GM10266 (cell line): Measurements from ENCODE around the gene EFCAB14.
"Not testable (repeated sequence)": the region's sequence is repeated elsewhere in the genome, so short reads cannot be mapped to it uniquely, and the experiment has no call there.

Experiments
- DNase-seq: peaks from one replicate; pipeline ENCODE4 v3.0.0; 2012; ENCODE audit errors: extremely low spot score
- TF ChIP-seq, protein P1 (sequence below): IDR thresholded peaks from 2 replicates; pipeline ENCODE4 v1.5.1; 2012; ENCODE audit warnings: mild to moderate bottlenecking, low read depth; ENCODE audit not compliant: control insufficient read depth, insufficient read depth; ENCODE audit errors: missing control alignments

Gene EFCAB14

GRCh38 chr1:46742069-46742468 is 23.2 kb upstream of the EFCAB14 start:
- TF ChIP-seq, protein P1, sequence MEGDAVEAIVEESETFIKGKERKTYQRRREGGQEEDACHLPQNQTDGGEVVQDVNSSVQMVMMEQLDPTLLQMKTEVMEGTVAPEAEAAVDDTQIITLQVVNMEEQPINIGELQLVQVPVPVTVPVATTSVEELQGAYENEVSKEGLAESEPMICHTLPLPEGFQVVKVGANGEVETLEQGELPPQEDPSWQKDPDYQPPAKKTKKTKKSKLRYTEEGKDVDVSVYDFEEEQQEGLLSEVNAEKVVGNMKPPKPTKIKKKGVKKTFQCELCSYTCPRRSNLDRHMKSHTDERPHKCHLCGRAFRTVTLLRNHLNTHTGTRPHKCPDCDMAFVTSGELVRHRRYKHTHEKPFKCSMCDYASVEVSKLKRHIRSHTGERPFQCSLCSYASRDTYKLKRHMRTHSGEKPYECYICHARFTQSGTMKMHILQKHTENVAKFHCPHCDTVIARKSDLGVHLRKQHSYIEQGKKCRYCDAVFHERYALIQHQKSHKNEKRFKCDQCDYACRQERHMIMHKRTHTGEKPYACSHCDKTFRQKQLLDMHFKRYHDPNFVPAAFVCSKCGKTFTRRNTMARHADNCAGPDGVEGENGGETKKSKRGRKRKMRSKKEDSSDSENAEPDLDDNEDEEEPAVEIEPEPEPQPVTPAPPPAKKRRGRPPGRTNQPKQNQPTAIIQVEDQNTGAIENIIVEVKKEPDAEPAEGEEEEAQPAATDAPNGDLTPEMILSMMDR = no peak
- no peak for DNase-seq

- DNase-seq = peak; percentile 54
- TF ChIP-seq, protein P1 = peak; percentile 36
These were observed 16.9 kb upstream of the EFCAB14 start for GRCh38 chr1:46735708-46736324.

GRCh38 chr1:46728327-46728873 is 9.5 kb upstream of the EFCAB14 start:
- DNase-seq = not testable (repeated sequence)

GRCh38 chr1:46725736-46726108 is 6.8 kb upstream of the EFCAB14 start:
- TF ChIP-seq, protein P1 = no peak
- DNase-seq = no peak

- TF ChIP-seq, protein P1 = peak; percentile 86
- DNase-seq = peak; percentile 50
These were observed 6.2 kb upstream of the EFCAB14 start for GRCh38 chr1:46724991-46725735.

GRCh38 chr1:46723901-46724300 is 5.0 kb upstream of the EFCAB14 start:
- TF ChIP-seq, protein P1 = no peak
- no peak for DNase-seq

GRCh38 chr1:46721686-46722205 is 2.8 kb upstream of the EFCAB14 start:
- DNase-seq = no peak
- TF ChIP-seq, protein P1 = no peak
